GM19395 (cell line): ENCODE results near the gene MAML3.

ENCODE experiments used
- ATAC-seq: cut with Tn5 transposase; IDR thresholded peaks from one replicate; pipeline ENCODE4 v1.9.1; 2021; ENCODE audit warnings: mild to moderate bottlenecking, moderate library complexity; ENCODE audit not compliant: unreplicated experiment

Gene MAML3

GRCh38 chr4:140127422-140127821 lies 26.6 kb downstream of the MAML3 start:
- no peak for ATAC-seq

DNA sequence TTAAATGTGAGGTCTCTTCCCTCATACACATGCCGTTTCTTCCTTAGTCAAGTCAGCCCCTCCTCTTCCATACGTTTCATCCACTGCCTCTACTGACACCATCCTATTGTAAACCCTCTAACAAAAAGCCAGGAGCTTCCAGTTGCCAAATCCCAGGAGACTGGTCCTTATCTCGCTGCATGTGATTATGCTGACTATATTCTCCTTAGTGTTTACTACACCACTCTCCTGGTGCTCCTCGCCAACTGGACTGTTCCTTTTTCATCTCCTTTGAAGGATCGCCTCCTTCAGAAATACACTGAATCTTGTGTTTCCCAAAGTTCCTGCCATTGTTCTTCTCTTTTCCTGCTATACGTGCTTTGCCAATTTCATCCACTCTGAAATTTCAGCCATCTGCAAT lies 27.7 kb downstream of the MAML3 start:
- no peak for ATAC-seq

DNA sequence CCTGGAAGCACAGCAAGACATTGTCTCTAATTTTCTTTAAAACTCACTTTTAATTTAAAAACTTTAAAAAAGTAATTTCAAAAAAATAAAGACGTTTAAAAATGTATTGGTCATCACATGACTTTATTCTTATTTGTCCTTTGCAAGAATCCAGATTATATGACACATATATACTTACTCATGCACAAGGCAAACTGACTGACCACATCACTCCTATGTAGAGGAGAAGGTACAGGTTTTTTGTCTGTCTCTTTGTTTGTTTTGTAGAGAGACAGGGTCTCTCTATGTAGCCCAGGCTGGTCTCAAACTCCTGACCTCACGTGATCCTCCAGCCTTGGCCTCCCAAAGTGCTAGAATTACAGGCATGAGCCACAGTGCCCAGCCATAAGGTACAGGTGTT lies 28.6 kb downstream of the MAML3 start:
- ATAC-seq: no peak

DNA sequence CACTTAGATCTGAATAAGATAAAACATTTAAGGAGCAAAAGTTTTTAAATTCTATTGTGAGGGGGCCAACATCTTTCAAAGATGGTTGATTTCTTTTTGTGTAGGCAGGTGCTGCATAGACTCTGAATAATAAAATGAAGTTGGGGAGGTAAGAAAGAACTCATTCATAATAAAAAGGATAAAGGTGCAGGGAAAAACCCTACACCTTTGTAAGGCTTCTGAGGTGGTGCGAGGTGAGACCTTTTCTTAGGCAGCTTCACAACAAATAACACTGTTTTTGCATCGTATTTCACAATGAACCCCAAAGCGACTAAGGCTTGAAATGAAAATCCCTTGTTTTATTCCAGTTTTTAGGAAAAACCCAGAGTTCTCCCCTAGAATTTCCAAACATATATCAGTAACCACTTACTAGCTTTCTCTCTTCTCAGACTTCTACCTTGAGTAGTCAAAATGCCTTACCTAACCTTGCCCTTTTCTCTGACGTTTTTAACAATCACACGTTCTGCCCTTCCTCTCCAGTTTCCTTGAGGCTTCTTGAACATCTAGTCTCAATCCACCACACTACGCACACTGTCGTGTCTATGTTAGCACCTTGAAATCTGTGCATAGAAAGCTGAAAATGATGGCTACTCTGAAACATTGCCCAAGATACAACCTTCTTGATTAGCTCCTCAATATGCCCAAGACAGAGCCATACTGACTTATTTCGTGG lies 30.2 kb downstream of the MAML3 start:
- no peak for ATAC-seq

DNA sequence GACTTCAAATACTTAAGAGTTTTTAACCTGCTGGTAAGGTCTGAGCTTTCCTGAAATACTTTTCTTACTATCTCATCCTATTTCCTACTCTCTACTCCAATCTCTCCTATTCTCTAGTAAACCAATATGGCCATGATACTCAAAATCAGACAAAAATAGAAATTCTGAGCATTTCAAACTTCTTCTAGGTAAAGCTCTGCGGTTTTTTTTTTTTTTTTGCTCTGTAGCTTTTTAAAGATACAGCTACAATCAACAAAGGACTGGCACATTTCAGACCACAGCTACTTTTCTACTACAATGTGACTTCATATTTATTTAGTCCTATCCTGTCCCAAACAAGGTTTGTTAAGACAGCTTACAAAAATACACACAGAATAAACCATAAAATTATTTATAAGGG lies 31.1 kb downstream of the MAML3 start:
- no peak for ATAC-seq

DNA sequence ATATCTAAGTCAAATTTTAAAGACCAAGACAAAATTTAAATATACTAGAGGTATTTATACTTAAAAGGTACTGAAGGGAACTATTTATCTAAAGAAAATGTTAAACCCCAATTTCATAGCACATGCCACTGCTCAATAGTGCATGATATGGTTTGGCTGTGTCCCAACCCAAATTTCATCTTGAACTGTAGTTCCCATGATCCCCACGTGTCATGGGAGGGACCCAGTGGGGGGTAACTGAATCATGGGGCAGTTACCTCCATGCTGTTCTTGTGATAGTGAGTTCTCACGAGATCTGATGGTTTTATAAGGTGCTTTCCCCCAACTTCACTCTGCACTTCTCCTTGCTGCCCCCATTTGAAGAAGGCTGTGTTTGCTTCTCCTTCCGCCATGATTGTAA lies 32.3 kb downstream of the MAML3 start:
- no peak for ATAC-seq

GRCh38 chr4:140118931-140119640 lies 34.9 kb downstream of the MAML3 start:
- no peak for ATAC-seq

DNA sequence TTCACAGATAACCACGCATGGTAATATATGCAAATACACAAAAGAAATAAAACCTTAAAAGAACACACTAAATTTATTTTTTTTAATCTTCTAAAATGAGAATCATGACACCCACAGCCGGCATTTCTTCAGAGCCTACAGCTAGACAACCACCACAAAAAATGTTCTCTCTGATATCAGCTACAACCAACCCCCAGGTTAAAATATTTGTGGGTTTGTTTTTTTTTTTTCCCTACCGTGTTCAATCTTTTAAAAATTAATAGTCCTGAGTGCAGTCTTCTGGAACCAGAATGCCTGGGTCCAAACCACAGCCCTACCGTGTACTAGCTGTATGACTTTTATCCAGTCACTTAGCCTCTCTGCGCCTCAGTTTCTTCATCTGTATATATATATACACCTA lies 36.0 kb downstream of the MAML3 start:
- ATAC-seq: no peak

- ATAC-seq: no peak
These were observed 37.4 kb downstream of the MAML3 start for GRCh38 chr4:140116442-140117104.

- peak; percentile 63 for ATAC-seq
These were observed 38.8 kb downstream of the MAML3 start for GRCh38 chr4:140115140-140115539.

- ATAC-seq: no peak
These were observed 40.3 kb downstream of the MAML3 start for GRCh38 chr4:140113653-140114052.

DNA sequence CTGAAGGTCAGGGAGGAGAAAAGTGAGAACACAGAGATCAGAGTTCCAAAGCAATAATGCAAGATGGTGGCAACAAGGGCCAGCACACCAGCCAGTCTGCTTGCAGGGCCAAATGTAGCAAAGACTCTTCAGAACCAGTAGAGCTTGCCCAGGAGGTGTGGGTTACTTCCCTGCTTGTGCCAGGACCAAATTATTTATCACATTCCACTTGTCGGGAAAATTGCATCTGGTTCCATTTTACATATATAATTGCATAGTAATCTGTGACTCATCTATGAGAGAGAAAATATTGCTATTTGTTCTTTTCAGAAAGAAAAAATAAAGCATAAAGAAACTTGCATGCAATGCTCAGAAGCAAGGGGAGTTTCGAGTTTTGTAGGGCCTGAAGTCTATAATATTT lies 41.4 kb downstream of the MAML3 start:
- no peak for ATAC-seq

DNA sequence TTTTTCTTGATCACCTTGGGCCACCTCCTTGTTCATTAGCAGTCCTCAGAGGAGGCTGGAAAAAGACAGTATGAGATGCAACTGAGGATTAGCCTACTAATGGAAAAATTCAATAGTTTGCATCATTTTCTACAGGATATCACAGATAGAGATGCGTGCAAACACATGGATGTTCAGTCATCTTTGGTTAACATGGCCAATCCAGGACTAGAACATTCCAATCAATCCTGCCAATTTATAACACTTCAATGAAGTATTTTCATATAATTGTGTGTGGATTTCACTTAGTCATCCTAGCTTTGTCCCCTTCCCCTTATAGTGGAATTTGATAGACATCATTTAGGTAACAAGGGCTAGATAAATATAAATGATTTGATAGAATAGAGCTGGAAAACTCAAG lies 42.7 kb downstream of the MAML3 start:
- no peak for ATAC-seq

DNA sequence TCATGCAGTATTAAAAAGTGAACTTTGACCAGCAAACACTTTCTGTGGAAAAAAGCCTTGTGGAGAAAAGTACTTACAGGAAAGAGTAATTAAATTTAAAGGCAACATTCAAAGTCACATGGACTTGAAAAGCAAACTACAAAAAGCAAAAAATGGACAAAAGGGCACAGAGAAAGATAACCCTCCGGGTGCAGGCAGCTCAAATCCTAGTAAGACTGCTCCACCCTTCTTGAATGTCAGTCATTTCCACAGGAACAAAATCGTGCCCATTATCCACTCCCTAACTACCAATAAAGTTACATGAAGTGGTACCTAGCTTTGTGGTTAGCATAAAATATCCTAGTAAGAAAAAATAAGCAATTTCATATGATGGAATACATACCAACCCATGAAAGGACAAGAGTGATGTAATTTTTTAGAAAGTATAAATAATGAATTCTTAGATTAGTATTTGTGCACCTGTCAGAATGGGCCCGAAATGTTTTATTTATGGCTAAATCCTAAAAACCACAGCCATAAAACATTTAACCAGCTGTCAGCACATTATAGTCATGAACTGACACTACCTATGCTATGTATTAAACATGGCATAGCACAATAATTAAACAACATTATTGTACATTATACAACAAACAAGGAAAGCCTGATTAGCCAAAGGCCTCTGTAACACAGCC lies 43.3 kb downstream of the MAML3 start:
- ATAC-seq: no peak

DNA sequence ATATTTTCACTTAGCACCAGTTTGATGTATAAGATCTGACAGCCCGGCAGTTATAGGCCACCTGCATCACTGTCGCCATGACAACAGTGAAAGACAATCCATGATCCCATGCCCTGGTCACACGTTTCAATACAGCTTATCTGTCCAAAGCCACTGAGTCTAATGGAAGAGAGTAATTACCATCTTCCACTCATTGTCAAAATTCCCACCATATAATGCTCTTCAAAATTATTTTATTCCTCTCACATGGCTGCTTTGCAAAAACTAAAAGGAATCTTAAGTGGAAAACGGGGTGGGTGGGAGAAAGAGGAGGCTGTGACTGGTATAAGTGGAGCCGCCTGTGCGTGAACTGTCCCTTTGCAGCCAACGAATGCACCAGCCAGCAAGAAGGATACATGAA lies 44.2 kb downstream of the MAML3 start:
- no peak for ATAC-seq

- ATAC-seq: no peak
These were observed 44.7 kb downstream of the MAML3 start for GRCh38 chr4:140109292-140109691.

DNA sequence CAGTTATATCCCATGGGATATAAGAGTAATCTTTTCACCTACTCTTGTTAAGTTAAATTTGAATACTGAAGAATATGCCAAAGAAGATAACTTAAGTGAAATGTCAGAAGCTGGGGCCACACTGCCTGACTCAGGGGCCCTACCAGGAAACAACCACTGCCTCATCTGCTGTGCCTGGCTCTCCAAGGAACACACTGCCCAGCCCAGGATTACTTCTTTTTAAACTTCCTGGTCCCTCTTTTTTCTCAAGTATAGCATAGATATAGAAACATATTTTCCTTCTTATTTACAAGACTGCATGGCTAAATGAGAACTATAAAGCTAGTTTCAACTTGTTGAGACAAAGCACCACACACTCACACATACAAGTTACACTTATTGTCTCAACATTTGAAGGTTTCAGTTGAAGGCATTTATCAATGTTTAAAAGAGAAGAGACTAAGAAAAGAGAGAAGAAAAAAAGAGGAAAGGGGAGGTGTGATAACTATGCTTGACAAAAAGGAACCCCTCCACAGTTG lies 45.2 kb downstream of the MAML3 start:
- no peak for ATAC-seq

DNA sequence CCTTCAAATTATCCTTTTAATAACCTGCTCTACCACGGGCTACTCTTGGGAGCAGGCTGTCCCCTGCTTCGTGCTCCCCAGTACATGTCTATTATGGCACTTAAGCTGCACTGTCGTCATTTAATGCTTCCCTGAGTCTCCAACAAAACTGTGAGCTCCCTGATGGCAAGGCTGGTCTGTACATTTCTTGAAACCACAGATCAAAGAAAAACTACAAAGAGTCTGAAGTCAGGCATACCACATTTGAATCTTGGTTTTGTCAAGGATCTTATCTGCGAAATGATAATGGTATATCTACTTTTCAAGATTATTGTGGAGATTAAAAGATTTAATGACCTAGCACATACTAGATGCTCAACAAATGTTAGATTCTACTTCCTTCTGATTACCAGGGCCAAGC lies 45.7 kb downstream of the MAML3 start:
- ATAC-seq: no peak

DNA sequence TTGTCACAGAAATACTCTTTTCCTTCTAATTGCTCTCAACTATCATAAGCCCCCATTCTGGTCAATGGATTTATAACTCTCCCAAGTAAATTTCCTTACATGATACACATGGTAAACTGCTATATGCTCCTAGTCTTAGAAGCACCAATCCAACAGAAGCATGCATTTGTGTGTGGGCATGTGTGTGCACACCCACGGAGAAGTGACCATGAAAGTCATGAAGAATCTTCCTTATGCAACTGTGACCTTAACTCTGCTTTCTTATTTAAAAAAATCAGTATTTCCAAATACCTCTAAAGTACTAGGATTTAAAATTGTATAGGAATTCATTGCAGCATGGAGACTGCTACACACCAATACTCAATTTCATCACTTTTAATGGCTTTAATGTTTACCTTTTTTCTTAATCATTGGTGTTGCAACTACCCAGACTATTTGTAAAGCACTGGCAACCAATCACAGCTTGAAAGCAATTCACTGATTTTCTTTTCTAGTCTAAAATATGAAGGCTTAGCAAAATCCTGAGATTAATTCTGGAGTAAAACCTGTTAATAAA lies 47.6 kb downstream of the MAML3 start:
- no peak for ATAC-seq

DNA sequence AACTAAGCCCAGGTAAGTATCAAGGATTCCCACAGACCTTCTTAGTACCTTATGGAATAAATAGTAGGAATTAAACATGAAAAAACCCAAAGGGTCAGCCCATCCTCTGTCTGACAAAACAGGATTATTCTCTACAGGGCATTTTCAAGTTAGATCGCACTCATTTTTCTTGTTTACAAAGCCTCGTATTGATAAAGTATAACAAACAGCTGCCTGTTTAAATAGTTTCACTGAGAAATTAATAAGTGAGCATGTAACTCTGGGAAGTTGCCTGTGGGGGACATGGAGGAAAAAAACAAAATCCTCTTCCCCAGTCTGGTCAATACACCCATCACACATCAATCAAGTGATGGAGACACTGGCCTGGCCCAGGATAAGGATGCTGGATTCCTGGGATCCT lies 48.5 kb downstream of the MAML3 start:
- no peak for ATAC-seq

DNA sequence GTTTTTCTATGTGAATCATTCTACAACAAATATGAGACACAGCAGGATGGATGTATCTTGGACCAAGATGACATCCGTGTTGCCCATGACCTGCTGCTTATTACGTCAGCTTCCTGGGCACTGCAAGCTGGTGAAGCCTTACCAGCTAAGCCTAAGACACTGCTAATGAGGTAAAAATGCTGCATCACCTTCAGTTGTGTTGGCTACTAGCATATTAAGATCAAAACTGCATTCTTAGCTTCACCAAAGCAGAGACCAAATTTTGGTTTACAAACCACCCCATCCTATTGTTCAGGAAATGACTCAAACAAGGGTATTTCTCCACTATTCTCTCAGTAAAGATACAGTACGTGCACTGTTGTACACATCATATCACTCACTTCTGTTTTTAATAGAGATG lies 50.3 kb downstream of the MAML3 start:
- peak; percentile 89 for ATAC-seq
